HT1080 (cell line): ENCODE results near the gene DLG2. TPM values are rescaled to one million over a fixed set of nuclear protein-coding genes. Genes with fewer than 3 reads are reported as not detected.
"Not testable (repeated sequence)": the region's sequence is repeated elsewhere in the genome, so short reads cannot be mapped to it uniquely, and the experiment has no call there.

Experiments
- DNase-seq: peaks from one replicate; pipeline ENCODE4 v3.0.0-alpha.2; 2015; ENCODE audit warnings: low read depth
- total RNA-seq: library from RNA; depleted of rRNA; stranded (reverse); fragments of >200 nt; shearing (Covaris generic); gene quantifications from 2 replicates; pipeline ENCODE4 v1.2.3, GENCODE V29; 2014

Gene DLG2
- total RNA-seq, 1 experiment from 2014 or later: 0.34 TPM

DNA sequence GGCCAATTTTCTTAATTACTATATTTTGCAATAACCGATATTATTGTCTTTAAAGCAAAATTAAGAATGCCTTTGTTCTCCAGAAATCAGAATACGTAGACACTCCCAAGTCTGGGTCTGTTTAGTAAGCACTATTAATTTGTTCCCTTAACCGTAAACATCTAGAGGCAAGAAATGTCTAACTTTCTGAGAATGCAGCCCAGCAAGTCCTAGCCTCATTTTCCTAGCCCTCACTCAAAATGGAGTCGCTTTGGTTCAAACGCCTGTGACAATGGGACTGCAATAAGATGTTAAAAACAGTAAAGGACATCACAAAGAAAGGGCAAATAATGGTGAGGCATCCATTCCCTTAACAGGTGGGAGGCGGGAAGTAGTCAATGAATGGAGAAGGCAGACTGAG is 280.7 kb downstream of the DLG2 start:
- DNase-seq: no peak

DNA sequence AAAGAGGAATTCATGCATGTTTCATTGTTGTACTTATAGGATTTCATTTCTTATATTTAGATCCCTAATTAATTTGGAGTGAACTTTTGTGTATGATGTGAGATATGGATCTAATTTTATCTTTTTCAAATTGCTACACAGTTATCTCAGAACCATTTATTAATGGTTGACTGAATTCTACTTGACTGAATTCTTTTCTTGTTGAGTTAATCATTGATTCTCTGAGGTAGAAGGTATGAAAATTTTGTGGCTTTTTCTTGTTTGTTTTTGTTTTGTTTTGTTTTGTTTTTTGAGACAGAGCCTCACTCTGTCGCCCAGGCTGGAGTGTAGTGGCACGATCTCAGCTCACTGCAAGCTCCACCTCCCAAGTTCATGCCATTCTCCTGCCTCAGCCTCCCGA is 286.3 kb downstream of the DLG2 start:
- DNase-seq: not testable (repeated sequence)

DNA sequence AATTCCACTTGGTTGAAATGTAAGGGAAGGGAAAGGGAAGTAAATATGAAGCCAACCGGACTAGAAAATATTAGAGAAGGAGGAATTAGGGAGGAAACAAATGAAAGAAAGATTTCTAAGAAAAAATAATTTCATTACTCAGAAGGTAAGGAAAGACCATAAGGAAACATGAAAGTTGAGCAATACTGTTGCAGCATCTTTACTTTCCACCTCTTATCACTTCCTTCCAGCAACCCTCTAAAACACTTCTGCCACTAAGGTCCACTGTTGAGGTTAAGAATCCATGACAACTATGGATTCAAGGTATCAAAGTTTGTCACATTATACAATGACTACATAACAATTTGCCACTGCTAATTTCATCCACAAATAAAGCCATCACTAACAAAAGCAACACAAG is 308.6 kb downstream of the DLG2 start:
- no peak for DNase-seq

DNA sequence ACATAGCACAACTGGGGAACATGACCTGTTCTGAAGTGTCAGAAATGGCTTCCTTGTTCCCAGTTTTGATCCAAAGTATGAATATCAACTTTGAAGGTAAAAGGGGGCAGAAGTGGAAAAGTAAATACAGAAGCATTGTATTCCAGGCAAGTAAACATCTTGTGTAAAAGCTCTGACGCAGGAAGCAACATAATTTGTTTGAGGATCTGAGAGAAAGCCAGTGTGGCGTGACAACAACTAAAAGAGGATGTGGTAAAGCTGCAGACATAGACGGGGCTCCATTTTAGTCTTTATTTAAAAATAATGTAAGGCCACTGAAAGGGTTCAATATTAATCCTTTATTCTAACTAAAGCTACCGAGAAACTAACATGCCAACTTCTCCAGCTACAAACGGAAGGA is 310.2 kb downstream of the DLG2 start:
- DNase-seq: no peak

DNA sequence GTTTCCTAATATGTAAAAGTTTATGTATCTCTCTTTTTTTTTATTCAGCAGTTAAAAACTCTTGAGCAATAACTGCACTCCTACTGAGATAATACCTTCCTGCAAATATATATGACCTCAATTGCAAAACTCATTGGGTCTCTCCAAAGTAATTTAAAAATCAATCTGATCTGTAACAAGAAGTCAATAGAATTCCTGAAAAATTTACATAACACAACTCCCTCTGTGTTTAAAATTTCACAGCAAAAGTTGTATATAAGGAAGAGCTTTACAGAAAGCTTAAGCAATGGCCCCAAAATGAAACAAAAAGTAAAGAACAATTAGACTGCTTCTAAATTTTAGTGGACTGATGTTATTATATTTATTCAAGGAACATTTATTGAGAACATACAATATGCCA is 313.4 kb downstream of the DLG2 start:
- DNase-seq: no peak

DNA sequence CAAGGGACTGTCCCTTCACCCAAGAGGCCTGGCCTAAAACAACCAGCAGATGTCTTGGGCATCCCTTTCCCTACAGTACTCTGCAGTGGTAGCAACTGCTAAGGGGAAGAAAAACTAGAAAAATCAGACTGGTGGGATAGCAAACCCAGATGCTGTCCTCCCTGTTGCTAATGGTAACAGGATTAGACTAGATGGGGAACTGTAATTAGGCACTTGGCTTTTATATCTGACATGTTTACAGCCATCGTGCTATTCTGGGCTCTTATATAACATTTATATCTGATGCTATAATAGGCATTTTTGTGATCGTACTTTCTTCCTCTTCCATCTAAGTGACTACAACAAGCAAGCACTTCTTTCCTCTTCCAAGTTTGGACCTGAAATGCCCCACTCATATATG is 316.7 kb downstream of the DLG2 start:
- no peak for DNase-seq

DNA sequence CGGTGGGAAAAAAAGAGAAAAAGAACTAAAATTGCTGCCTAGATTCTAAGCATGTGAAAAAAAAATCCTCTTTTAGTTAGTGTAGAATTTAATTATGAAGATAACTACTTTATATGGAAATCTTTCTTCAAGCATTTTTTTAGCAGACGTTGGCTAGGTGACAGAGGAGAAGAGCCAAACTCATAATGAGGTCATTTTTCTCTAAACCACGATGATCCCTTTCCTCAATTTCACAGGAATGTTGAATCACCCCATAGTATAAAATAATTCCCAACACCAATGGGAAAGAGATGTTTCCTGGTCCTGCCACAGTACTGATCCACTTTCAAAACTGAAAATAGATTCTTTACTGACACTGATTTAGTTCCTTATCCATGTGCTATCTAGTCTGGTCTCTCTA is 319.8 kb downstream of the DLG2 start:
- peak; percentile 70 for DNase-seq

DNA sequence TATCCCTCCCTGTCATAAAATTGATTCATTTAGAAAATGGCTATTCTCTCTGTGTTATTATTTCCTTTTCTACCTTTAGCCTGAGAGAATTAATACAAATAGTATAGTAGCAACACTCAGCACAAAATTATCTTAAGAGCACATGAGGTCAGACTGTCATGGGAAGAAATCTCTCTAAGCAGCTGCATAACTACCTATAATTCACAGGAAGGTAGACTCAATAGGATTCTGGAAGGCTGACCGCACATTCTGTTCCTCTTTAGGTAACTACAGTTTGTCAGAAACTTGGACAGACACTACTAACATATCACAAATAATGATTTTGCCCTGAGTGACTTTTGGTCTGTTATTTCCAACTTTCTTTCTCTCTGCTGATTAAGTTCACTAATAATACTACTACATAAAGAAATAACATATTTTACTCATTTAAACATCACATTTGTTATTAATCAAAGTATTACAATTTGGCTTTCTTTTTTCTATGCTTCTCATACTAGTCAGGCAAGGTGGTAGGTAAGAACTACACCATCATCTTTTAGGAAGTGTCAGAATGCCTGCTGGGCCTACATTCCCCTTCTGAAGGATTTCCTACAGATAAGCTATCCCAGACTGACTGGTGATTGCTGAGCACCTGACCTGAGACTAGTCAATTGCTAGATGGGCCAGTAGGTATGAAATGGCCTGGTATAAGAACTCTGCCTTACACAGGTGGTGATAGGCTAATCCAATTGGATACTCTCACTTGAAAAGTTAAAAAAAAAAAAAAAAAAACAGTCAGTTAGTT is 325.1 kb downstream of the DLG2 start:
- DNase-seq: no peak

DNA sequence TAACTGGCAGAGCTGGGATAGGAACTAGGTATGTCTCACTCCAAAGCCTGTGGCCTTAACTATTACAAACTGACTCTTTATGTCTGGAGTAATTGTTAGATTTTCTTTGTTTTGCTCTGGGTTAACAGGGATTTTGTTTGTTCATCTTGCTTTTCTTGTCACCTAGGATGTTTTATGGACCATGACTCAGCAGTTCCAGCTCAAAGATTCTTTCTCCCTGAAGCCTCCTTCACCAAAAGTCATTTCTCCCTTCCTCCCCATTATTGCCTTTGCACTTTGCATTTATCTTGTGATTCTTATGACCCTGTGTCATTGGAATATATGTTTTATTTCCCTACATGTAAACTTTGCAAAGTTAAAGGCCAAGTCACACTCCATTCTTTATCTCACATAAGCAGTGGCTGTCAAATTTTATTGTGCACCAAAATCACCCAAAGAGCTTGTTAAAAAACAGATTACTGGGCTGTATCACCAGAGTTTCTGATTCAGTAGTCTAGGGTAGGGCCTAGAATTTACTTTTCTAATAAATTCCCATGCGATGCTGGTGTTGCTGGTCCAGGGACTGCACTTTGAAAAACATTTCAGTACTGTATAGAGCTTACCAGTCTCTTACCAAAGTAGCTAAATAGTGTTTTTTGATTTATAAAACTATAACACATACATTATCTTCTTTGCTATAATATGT is 327.7 kb downstream of the DLG2 start:
- DNase-seq: peak; percentile 39

DNA sequence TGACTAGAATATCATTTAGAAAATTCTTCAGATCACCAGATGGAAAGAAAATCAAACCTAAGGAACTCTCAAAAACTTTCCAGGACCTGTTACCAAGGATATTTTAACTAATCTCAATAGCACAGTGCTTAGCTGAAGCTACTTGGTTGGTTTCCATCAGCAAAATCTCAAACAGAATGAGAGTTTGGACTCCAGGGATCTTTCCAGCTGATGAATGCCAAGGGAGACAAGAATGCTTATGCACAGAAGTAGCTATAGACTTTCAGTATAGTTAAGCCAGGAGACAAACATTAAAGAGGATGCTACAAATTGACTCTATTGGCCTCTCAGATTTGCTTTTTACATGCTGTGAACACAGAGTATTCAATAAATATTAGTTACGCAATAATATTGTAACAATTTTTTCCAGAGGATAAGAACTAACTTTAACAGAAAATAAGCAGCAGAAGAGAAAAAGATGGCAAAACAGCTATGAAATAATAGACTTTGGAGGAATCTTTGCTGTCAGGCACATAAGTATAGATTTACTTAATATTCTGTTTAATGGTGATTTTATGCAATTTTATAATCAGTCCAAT is 331.4 kb downstream of the DLG2 start:
- DNase-seq: no peak

DNA sequence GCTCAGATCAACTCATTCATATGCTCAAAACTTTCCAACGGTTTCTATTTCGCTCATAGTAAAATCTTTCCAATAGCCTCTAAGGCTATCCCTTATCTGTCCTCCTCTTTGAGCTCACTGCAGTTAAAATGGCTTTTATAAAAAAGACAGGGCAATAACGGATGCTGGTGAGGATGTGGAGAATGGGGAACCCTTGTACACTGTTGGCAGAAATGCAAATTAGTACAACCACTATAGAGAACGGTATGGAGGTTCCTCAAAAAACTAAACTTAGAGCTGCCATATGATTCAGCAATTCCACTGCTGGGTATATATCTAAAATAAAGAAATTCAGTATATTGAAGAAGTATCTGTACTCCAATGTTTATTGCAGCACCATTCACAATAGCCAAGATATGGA is 345.6 kb downstream of the DLG2 start:
- no peak for DNase-seq

DNA sequence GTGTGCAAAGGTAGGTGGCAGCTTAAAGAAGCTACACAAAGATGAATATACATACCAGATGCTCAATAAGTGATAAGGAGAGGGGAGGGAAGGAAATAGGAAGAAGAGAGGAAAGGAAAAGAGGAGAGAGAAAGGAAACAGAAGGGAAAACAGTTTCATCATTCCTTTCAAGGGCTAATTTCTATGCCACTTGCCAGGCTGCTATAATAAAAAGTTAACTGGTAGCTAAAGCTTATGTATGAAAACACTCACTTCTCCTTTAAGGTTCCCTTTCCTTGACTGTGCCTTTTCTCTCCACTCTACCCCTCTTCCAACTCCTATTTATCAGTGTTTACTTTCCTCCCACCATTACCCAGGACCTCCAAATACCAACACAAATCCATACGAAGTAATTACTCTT is 347.9 kb downstream of the DLG2 start:
- DNase-seq: no peak

DNA sequence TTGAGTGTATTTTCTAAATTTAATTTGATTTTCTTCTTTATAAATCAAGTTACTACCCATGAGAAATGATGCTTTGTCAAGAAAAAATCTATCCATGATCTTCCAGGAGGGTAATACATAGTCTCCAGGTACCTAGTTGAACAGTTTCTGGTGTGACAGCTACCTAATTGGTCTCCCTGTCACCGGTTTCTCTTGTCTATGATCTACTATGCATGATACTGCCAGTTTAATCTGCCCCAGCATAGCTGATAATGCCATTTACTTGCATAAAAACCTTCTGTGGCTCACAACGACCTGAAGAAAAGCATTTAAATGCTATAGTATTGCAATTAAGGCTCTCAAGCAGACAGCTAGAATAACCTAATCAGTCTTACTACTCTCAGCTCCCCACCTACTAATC is 349.5 kb downstream of the DLG2 start:
- no peak for DNase-seq

DNA sequence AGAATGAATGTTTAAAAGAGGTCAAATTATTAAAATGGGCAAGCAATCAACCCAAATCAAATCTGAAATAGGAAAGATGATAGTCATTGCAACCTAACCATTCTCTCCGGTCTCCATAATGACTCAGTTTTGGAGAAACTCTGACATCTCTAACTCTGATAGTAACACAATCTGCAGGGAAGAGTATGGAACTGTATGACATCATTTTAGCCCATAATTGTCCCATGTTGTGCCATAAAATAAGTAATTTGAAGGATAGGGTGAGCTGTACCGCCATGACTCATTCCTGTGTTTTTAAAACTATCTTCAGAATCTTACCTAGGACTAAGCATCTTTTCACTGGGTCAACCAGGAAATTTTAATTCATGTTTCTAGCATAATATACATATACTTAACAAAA is 350.8 kb downstream of the DLG2 start:
- peak; percentile 5 for DNase-seq

DNA sequence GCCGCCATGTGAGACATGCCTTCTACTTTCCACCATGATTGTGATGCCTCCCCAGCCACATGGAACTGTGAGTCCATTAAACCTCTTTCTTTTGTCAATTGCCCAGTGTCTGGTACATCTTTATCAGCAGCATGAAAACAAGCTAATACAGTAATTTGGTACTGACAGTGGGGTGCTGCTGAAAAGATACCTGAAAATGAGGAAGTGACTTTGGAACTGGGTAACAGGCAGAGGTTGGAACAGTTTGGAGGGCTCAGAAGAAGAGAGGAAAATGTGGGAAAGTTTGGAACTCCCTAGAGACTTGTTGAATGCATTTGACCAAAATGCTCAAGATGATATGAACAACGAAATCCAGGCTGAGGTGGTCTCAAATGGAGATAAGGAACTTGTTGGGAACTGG is 356.8 kb downstream of the DLG2 start:
- not testable (repeated sequence) for DNase-seq

DNA sequence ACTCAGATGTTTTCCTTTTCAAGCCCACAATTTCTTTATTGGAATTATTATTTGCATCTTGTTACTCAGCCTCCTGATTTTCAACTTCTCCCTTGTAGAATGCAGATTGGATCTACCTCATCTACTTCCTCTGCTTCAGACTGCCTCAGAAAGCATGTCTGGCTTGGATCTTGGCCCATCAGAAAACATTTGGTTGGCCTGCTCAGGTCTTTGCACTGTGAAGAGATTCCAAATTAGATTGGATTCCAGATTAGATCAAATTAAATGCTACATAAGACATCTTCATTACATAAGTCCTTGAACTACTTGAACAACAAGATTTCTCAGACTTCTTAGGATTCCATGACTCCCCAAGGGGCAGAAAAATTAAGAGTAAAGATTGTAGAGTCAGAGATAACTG is 358.0 kb downstream of the DLG2 start:
- DNase-seq: no peak

DNA sequence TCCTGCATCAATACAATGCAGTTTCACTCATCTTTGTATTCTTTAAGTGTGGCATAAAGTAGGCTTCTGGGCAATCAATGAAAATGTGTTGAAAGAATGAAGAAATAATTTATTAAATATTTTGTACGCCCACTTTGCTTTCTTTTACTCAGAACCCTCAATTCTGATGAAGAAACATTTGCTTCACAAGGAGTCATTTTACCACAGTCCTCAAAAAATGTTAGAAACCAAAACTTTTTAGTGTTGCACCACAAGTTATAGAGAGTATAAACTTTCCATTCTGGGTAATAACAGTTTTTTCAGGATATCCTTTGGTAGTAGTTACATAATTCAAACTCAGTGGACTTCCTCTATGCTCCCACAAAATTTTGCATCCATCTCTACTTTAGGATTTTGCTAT is 360.5 kb downstream of the DLG2 start:
- no peak for DNase-seq

DNA sequence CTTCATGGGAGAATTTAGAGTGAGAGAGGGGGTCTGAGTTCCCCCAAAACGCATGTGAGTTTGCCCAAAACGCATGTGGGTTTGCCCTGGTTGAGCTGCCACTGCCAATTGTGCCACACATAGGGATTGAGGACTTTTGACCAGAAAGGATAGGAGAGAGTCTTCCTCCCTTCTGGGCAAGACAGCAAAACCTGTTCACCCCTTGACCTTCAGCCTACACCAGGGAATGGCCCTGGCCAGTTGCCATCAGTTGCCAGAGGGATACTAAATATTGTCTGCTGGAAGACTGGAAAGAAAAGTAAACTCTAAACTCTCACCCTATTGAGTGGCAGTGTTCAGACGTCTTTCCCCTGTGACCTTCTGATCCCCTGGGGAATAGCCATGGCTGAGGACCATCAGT is 363.8 kb downstream of the DLG2 start:
- DNase-seq: no peak

DNA sequence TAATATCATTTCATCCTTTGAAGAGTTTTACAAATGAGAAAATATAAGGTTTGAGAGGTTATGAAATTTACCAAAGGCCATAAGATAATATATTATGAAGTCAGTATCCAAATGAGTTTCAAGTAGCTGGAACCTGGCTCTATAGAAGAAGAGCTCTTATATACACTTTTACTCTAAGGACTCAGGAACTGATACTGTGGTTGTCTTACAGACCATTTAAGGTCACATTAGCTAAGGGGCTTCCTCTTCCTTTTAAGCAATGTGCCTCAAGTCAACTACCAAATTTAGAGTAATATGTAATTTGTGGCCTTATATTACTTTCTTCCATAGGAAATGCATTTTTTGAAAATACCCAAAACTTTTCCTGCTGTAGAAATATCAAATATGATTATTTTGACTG is 369.3 kb downstream of the DLG2 start:
- no peak for DNase-seq

DNA sequence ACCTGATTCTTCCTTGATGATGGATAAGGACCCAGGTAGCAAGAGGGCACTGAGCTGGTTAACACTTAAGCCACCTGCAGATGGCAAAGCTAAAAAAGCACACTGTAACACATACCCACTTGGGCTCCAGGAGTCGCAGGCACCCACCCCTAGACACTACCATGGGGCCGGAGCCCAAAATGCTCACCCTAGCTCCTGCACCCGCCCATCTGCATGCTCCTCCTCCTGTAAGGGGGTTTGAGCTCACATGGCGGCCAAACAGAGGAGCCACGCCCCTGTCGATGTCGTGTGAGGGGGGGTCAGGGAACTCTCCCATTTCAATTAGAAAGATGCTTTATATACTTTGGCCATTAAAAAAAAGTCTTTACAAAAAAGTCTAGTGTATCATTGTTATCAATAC is 370.7 kb downstream of the DLG2 start:
- no peak for DNase-seq

DNA sequence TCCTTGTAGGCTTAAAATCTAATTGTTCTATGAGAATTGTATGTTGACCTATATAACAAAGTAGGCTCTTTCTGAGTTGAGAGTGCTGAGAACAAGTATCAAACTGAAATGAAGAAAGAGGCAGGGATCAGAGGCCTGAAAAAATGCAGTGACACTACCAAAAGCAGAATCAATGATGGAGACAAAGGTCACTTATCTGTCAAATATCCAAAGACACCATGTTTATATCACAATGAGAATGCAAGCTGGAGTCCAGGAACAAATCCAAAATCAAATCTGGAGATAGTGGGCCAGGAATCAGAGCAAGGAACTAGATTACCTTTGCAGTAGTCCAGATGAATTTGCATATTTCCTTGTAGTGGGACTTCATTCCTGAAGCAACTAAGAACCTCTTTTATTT is 377.7 kb downstream of the DLG2 start:
- no peak for DNase-seq

DNA sequence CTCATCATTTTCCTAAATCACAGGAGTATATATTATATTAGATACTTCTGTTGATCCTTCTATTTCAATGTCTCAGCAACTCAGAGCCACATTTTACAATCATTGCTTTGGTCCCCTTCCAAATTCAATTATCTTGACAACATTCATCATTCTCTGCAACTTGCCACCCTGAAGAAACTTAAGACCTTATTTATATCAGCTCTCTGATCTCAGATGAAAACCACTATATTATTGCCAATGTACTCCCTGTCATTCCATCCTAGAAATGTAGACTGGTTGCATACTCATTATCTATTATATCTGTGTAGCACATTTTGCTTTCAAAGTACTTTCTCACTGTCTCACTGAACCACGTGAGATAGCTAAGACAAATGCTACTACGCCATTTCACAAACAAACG is 379.3 kb downstream of the DLG2 start:
- no peak for DNase-seq

DNA sequence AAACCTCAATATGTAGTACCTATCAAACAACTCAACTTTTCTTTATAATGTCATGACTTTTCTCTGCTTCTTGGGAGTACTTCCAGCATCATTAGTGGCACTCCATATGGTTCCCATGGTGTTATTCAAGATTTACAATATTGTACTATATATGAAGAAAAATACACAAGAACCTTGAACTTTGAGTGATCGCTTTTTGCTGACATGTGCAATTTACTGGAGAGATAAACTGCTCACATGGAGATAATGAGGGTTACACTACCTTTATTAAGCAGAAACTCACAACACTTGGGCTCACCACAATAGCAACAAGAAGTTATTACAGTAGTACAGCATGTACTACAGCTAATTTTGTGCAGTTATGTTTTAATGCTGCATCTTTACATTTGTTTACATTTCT is 388.2 kb downstream of the DLG2 start:
- no peak for DNase-seq
